OCI-LY7 (cell line): ENCODE results near the gene HSFX1.

Experiments used
- EZH2phosphoT487 ChIP-seq: fragments of 200-600 bp; sonication (generic); IDR thresholded peaks from 2 replicates; pipeline ENCODE4 v1.6.1; 2018; ENCODE audit warnings: low read depth, borderline replicate concordance, mild to moderate bottlenecking, mixed run types, antibody characterized with exemption, low read length, moderate library complexity, mixed read lengths
- TF ChIP-seq, protein P1 (sequence below): fragments of 200-600 bp; sonication (generic); conservative IDR thresholded peaks from 2 replicates; pipeline ENCODE4 v1.5.1; 2014; ENCODE audit warnings: mild to moderate bottlenecking, antibody characterized with exemption, low read length, moderate library complexity, mixed read lengths

- TF ChIP-seq, protein P1, sequence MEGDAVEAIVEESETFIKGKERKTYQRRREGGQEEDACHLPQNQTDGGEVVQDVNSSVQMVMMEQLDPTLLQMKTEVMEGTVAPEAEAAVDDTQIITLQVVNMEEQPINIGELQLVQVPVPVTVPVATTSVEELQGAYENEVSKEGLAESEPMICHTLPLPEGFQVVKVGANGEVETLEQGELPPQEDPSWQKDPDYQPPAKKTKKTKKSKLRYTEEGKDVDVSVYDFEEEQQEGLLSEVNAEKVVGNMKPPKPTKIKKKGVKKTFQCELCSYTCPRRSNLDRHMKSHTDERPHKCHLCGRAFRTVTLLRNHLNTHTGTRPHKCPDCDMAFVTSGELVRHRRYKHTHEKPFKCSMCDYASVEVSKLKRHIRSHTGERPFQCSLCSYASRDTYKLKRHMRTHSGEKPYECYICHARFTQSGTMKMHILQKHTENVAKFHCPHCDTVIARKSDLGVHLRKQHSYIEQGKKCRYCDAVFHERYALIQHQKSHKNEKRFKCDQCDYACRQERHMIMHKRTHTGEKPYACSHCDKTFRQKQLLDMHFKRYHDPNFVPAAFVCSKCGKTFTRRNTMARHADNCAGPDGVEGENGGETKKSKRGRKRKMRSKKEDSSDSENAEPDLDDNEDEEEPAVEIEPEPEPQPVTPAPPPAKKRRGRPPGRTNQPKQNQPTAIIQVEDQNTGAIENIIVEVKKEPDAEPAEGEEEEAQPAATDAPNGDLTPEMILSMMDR: no peak
- no peak for TF ChIP-seq EZH2phosphoT487
Measured at GRCh38 chrX:149807747-149808458, 34.0 kb downstream of the HSFX1 start.
